Fibroblast of mammary gland (primary cell): Measurements from ENCODE around the gene CDKAL1.

Experiments used
- DNase-seq: peaks from one replicate; pipeline ENCODE4 v3.0.0-alpha.2; 2010; ENCODE audit warnings: low read depth
- H3K4me3 ChIP-seq: 2 replicates; pipeline ENCODE4 v1.5.1; 2011; ENCODE audit warnings: low read depth, mild to moderate bottlenecking, low read length, moderate library complexity; ENCODE audit not compliant: control insufficient read depth
- CTCF ChIP-seq: conservative IDR thresholded peaks from 2 replicates; pipeline ENCODE4 v1.5.1; 2011; ENCODE audit warnings: low read depth, low read length, inconsistent platforms; ENCODE audit not compliant: control insufficient read depth, insufficient read depth

Gene CDKAL1

DNA sequence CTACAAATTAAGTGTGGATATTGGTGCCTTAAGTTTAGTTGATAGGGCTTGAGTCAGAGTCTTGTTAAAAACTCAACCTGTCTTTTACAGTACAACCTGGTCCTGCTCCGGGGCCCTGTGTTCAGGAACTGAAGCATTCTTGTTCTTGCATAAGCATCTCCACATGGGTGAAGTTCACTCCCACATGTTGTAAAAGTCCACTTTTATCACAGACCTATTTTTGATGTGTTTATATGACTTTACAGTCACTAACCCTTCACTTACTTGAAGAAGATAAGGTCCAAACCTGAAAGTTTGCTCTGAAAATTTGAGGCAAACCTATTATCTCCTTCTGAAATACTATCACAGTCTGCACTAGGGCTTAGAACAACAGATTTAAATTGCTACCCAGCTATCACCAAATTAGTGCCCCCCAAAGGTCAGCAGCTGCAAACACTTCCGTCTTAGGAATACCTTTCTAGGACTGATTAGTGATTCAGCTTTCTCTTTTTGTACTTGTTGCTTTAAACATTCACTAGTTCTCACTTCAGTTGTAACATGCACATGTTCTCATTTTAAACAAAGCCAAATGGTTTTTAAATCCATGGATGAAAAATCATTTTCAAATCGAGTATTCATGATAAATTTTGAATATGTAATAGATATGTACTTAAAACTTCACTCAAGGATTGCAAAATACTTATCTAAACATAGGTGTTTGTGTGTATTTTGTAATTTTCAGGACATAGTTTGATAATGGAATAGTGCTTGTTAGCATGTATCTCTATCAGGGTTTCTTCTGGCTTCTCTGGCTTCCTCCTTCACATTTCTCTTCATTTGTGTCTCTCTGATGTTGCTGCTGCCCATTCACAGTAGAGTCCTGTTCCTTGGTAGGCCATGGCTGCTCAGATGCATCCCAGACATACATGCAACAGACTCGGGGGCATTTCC, 589.5 kb downstream of the CDKAL1 start:
- no peak for TF ChIP-seq CTCF
- DNase-seq = no peak
- H3K4me3 ChIP-seq = no peak overlapping the region

DNA sequence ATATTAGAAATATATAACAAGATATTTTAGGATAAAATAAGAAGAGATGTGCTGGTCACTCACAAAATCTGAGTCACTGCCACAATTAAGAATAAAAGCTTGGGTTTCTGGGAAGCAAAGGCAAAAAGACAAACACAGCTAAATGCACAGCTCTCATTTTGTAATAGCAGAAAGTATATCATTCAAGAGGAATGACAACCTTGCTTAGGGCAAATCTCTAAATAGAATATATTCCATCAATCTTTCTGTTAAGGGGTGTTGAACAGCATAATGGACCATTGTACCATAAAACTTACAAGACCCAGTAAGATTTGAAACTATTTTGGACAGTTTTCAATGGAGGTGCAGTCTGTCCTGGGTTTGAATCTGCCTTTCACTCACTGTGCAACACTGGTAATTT, 594.3 kb downstream of the CDKAL1 start:
- DNase-seq = no peak
- no peak overlapping the region for H3K4me3 ChIP-seq
- TF ChIP-seq CTCF = no peak

- TF ChIP-seq CTCF = no peak
- DNase-seq = no peak
- no peak overlapping the region for H3K4me3 ChIP-seq
These were observed 597.1 kb downstream of the CDKAL1 start for GRCh38 chr6:21131406-21131805.

GRCh38 chr6:21132446-21132845, 598.2 kb downstream of the CDKAL1 start:
- no peak for TF ChIP-seq CTCF

GRCh38 chr6:21132856-21133838, 598.9 kb downstream of the CDKAL1 start:
- no peak for DNase-seq
- TF ChIP-seq CTCF = no peak
- H3K4me3 ChIP-seq = no peak overlapping the region

More at GRCh38 chr6:21132446-21132845, 598.2 kb downstream of the CDKAL1 start:
- no peak overlapping the region for H3K4me3 ChIP-seq
- no peak for DNase-seq

GRCh38 chr6:21133901-21134300, 599.6 kb downstream of the CDKAL1 start:
- no peak for TF ChIP-seq CTCF
- no peak overlapping the region for H3K4me3 ChIP-seq
- no peak for DNase-seq
